Psoas muscle (tissue), 8 donors: ENCODE measurements around the gene SORBS1. TPM values are rescaled to one million over a fixed set of nuclear protein-coding genes. Genes with fewer than 3 reads are reported as not detected.
A peak's percentile ranks its signal among the peaks of the same experiment; 100 is the strongest.

Experiments
- ATAC-seq, 4 donors: fragments of 200-7000 bp; cut with Tn5 transposase; one replicate each; pipeline ENCODE4 v1.9.1; 2020; ENCODE audit warnings: moderate library complexity in 3 of 4, mild to moderate bottlenecking in 2 of 4
- DNase-seq, 2 donors: peaks; one replicate each; pipeline ENCODE4 v3.0.0-alpha.2; 2020
- H3K27ac ChIP-seq: fragments of 200-600 bp; one replicate; pipeline ENCODE4 v1.8.0; 2022
- H3K27me3 ChIP-seq, 3 donors: fragments of 200-600 bp in 1 of 3; one replicate each; pipeline versions ENCODE4 v1.6.1 to v1.8.0; 2013 to 2022; ENCODE audit warnings: low read length in 2 of 3, mild to moderate bottlenecking in 2 of 3, moderate library complexity in 1 of 3; ENCODE audit not compliant: insufficient read depth in 3 of 3
- H3K36me3 ChIP-seq, 2 donors: fragments of 200-600 bp in 1 of 2; one replicate each; pipeline versions ENCODE4 v1.6.1 to v1.8.0; 2013 to 2022; ENCODE audit warnings: low read depth in 1 of 2, mild to moderate bottlenecking in 1 of 2, moderate library complexity in 1 of 2; ENCODE audit not compliant: insufficient read depth in 1 of 2
- H3K4me1 ChIP-seq: fragments of 200-600 bp; one replicate; pipeline ENCODE4 v1.8.0; 2022
- H3K4me3 ChIP-seq: fragments of 200-600 bp; one replicate; pipeline ENCODE4 v1.8.0; 2022; ENCODE audit warnings: mild to moderate bottlenecking
- H3K9me3 ChIP-seq: fragments of 200-600 bp; one replicate; pipeline ENCODE4 v1.8.0; 2022
- CTCF ChIP-seq: fragments of 200-600 bp; IDR thresholded peaks from one replicate; pipeline ENCODE4 v1.8.0; 2022; ENCODE audit warnings: antibody characterized with exemption
- WGBS, 3 donors: extraction: QIAGEN DNeasy Blood & Tissue Kit; methylation state at CpG; one replicate each; pipeline versions ENCODE4 v1.1.6 to v1.1.7; 2013; 5-methylcytosine and 5-hydroxymethylcytosine counted together
- intact Hi-C, 2 donors: fragments of 100-400 bp; cut with DNase I; formaldehyde crosslinking; loops; one replicate each; pipeline versions ENCODE4 v1.11.0 to v1.14.2; 2022
- polyA plus RNA-seq, 3 donors: library from polyadenylated mRNA; stranded (reverse); fragments of 200-250 nt; gene quantifications; one replicate each; pipeline ENCODE4 v1.2.3, GENCODE V29; 2013
- total RNA-seq, 4 donors: library from RNA; stranded (reverse); fragmentation: NEBNext Ultra II Directional in 2 of 4; extraction: Animal tissue kit (Norgen Biotek cat#: 25700) in 2 of 4; gene quantifications; one replicate each; pipeline versions ENCODE4 v1.2.1 to v1.2.4, GENCODE V29; 2021 to 2023
- donor health status: healthy with polysubstance abuse.
- donor health status: DM: no; HTN: no; CAD: no; lungs with moderate emphysema.
- donor health status: Bipolar disorder and iron deficiency.
- donor health status: healthy.
- donor health status: DM: yes; HTN: yes; CAD: no.
- donor health status: DM: no; HTN: no; CAD: no.
- donor health status: DM: no; HTN: no; CAD: no.
- donor health status: DM: yes; HTN: yes; CAD: no.

The SORBS1 gene
- total and polyA plus RNA-seq, 7 donors: 17.3 to 306 (median 145) TPM

DNA sequence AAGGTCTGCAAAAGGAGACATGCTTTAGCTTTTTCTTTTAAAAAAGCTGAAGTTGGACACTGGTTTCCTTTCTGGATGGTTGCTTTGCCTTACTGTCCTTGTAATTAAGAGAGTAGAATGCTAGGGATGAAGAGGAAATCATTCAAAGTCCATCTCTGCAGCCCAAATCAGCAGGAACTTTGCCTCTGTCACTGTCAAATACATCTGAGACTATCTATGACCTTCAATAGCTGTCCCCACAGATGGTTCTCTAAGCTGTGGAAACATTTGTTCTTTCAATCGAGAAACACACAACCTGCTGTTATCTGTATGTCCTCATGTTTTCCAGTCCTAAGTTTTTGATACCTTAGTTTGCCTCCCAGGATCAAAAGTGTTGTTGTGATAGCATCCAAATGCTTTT is 117.5 kb downstream of the SORBS1 start:
- H3K4me3 ChIP-seq: no peak overlapping the region
- H3K36me3 ChIP-seq: peaks cover 0 to 8% of the 10 kb centered on the region in 2 donors
- H3K9me3 ChIP-seq: no peaks in the 10 kb centered on the region
- H3K27me3 ChIP-seq: no peaks in the 10 kb centered on the region
- DNase-seq (no peak), ATAC-seq (no peak)
- WGBS, 3 donors: 15 to 26% (median 24%) methylated on average over 1 of the region's 1 CpG
- no peak for TF ChIP-seq CTCF
- H3K4me1 ChIP-seq: peaks cover 63% of the 10 kb centered on the region
- peak overlapping the region; percentile 27 for H3K27ac ChIP-seq
- intact Hi-C loops: no loop called here

DNA sequence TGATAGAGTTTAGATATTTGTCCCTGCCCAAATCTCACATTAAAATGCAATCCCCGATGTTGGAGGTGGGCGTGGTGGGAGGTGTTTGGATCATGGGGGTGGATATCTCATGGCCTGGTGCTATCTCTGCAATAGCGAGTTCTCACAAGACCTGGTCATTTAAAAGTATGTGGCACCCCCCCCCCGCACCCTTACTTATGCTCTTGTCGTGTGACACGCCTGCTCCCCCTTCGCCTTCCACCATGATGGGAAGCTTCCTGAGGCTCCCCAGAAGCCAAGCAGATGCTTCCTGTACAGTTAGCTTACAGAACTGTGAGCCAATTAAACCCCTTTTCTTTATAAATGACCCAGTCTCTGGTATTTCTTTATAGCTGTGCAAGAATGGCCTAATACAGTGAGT is 118.8 kb downstream of the SORBS1 start:
- no peak overlapping the region for H3K4me3 ChIP-seq
- no peaks in the 10 kb centered on the region for H3K9me3 ChIP-seq
- no peak for DNase-seq
- ATAC-seq: no peak
- no peaks in the 10 kb centered on the region for H3K27me3 ChIP-seq
- WGBS, 3 donors: 93 to 98% (median 97%) methylated on average over 6 to 7 of the region's 7 CpGs
- intact Hi-C loops: no loop called here
- no peak for TF ChIP-seq CTCF
- peaks cover 62% of the 10 kb centered on the region for H3K4me1 ChIP-seq
- no peak overlapping the region for H3K27ac ChIP-seq
- peaks cover 0 to 10% of the 10 kb centered on the region in 2 donors for H3K36me3 ChIP-seq

GRCh38 chr10:95441547-95441923 is 119.6 kb downstream of the SORBS1 start:
- WGBS, 3 donors: 92 to 95% (median 94%) methylated on average over 2 of the region's 2 CpGs
- no peak for ATAC-seq
- intact Hi-C loops: no loop called here
- TF ChIP-seq CTCF: no peak
- no peak for DNase-seq
- no peaks in the 10 kb centered on the region for H3K9me3 ChIP-seq
- H3K36me3 ChIP-seq: peaks cover 0 to 18% of the 10 kb centered on the region in 2 donors
- peaks cover 54% of the 10 kb centered on the region for H3K4me1 ChIP-seq
- no peak overlapping the region for H3K27ac ChIP-seq
- no peak overlapping the region for H3K4me3 ChIP-seq
- no peaks in the 10 kb centered on the region for H3K27me3 ChIP-seq

- 84 to 86% (median 85%) methylated on average over 7 of the region's 7 CpGs for WGBS, 3 donors
- intact Hi-C loops: no loop called here
Measured at GRCh38 chr10:95440756-95441546, 120.2 kb downstream of the SORBS1 start.

More at GRCh38 chr10:95440756-95441546, 120.2 kb downstream of the SORBS1 start:
- ATAC-seq (no peak), DNase-seq (no peak)
- H3K4me1 ChIP-seq: peaks cover 48% of the 10 kb centered on the region
- no peak overlapping the region for H3K27ac ChIP-seq
- H3K4me3 ChIP-seq: no peak overlapping the region
- H3K27me3 ChIP-seq: no peaks in the 10 kb centered on the region
- peaks cover 0 to 23% of the 10 kb centered on the region in 2 donors for H3K36me3 ChIP-seq
- H3K9me3 ChIP-seq: no peaks in the 10 kb centered on the region
- TF ChIP-seq CTCF: no peak
